ENCODE data around the gene ZC2HC1C. TPM values are rescaled to one million over a fixed set of nuclear protein-coding genes. Genes with fewer than 3 reads are reported as not detected.

ZC2HC1C gene
- total and polyA plus RNA-seq, 2 donors from 2014 or later: 6.7 to 11.9 TPM

GRCh38 chr14:75098212-75098611 lies 28.8 kb downstream of the ZC2HC1C start:
- intact Hi-C loops (cut with DNase I): no loop called here
- Histone ChIP-seq H3K9ac (ENCODE audit: low read length in 3 of 3) (no peak overlapping the region), H3K36me3 (ENCODE audit: control insufficient read depth in 2 of 3, insufficient read depth in 3 of 3, low read length in 3 of 3) (peaks cover 11 to 56% (median 37%) of the 10 kb centered on the region in 3 donors), H3K4me3 (ENCODE audit: low read length in 3 of 3) (no peak overlapping the region), H3K9me3 (ENCODE audit: control insufficient read depth in 2 of 3, insufficient read depth in 1 of 3, low read length in 3 of 3) (no peaks in the 10 kb centered on the region), H3K27me3 (ENCODE audit: control insufficient read depth, insufficient read depth, low read length) (no peaks in the 10 kb centered on the region), H3K4me1 (ENCODE audit: control insufficient read depth in 2 of 3, insufficient read depth in 2 of 3, low read depth in 1 of 3, low read length in 3 of 3) (no peaks in the 10 kb centered on the region), H3K27ac (ENCODE audit: low read depth in 2 of 2, low read length in 2 of 2) (no peak overlapping the region)
- DNase-seq: no peak
- FAIRE-seq: no peak
- TF ChIP-seq, protein P1, sequence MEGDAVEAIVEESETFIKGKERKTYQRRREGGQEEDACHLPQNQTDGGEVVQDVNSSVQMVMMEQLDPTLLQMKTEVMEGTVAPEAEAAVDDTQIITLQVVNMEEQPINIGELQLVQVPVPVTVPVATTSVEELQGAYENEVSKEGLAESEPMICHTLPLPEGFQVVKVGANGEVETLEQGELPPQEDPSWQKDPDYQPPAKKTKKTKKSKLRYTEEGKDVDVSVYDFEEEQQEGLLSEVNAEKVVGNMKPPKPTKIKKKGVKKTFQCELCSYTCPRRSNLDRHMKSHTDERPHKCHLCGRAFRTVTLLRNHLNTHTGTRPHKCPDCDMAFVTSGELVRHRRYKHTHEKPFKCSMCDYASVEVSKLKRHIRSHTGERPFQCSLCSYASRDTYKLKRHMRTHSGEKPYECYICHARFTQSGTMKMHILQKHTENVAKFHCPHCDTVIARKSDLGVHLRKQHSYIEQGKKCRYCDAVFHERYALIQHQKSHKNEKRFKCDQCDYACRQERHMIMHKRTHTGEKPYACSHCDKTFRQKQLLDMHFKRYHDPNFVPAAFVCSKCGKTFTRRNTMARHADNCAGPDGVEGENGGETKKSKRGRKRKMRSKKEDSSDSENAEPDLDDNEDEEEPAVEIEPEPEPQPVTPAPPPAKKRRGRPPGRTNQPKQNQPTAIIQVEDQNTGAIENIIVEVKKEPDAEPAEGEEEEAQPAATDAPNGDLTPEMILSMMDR (IDR thresholded peaks at IDR 0.05; ENCODE audit: borderline replicate concordance, extremely low read depth, insufficient read depth): no peak

DNA sequence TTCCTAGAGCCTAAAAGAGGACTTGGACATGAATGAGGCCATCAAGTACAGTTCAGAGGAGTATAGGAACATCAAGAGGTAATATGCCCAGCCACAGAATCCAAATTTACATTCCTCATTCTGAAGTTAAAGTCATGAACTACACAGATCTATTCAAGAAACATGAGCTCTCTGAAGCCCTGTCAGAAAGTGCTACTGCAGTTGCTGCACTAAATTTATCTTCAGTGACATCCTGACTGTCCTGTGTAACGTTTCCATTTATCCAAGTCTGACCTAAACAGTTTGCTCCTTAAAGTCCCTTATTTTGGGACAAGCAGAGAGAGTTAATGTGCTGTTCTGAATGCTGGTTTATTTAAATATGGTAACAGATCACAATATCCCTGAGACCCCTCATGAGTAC lies 29.2 kb downstream of the ZC2HC1C start:
- no peaks in the 10 kb centered on the region for H3K4me1 ChIP-seq (ENCODE audit: control insufficient read depth in 2 of 3, insufficient read depth in 2 of 3, low read depth in 1 of 3, low read length in 3 of 3)
- DNase-seq: no peak
- TF ChIP-seq, protein P1 (IDR thresholded peaks at IDR 0.05; ENCODE audit: borderline replicate concordance, extremely low read depth, insufficient read depth): no peak
- H3K9ac ChIP-seq (ENCODE audit: low read length in 3 of 3): no peak overlapping the region
- H3K27ac ChIP-seq (ENCODE audit: low read depth in 2 of 2, low read length in 2 of 2): no peak overlapping the region
- H3K4me3 ChIP-seq (ENCODE audit: low read length in 3 of 3): no peak overlapping the region
- H3K36me3 ChIP-seq (ENCODE audit: control insufficient read depth in 2 of 3, insufficient read depth in 3 of 3, low read length in 3 of 3): peaks cover 11 to 59% (median 39%) of the 10 kb centered on the region in 3 donors
- no peak for FAIRE-seq
- no peaks in the 10 kb centered on the region for H3K27me3 ChIP-seq (ENCODE audit: control insufficient read depth, insufficient read depth, low read length)
- intact Hi-C loops (cut with DNase I): no loop called here
- H3K9me3 ChIP-seq (ENCODE audit: control insufficient read depth in 2 of 3, insufficient read depth in 1 of 3, low read length in 3 of 3): no peaks in the 10 kb centered on the region

DNA sequence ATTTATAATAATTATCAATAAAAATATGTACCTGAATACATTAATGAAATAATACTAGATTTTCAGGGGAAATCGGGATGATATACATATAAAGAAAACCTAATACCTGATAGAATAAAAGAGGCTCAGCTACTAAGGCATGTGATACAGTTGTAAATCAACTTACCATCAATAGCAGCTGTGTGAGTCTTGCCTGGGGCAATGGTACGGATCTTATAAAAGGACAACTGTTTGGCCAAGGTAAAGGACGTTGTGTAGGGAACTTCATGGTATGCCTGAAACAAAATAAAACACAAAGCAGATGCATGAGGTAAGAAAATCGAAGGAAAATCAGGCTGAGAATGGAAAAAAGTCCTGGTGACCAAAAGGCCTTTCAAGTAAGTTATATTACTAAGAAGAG lies 32.0 kb downstream of the ZC2HC1C start:
- Histone ChIP-seq H3K27ac (ENCODE audit: low read depth in 2 of 2, low read length in 2 of 2) (no peak overlapping the region), H3K36me3 (ENCODE audit: control insufficient read depth in 2 of 3, insufficient read depth in 3 of 3, low read length in 3 of 3) (peaks cover 9 to 50% (median 31%) of the 10 kb centered on the region in 3 donors), H3K27me3 (ENCODE audit: control insufficient read depth, insufficient read depth, low read length) (no peaks in the 10 kb centered on the region), H3K4me1 (ENCODE audit: control insufficient read depth in 2 of 3, insufficient read depth in 2 of 3, low read depth in 1 of 3, low read length in 3 of 3) (no peaks in the 10 kb centered on the region), H3K4me3 (ENCODE audit: low read length in 3 of 3) (no peak overlapping the region), H3K9ac (ENCODE audit: low read length in 3 of 3) (no peak overlapping the region), H3K9me3 (ENCODE audit: control insufficient read depth in 2 of 3, insufficient read depth in 1 of 3, low read length in 3 of 3) (no peaks in the 10 kb centered on the region)
- no peak for DNase-seq
- FAIRE-seq: no peak
- TF ChIP-seq, protein P1 (IDR thresholded peaks at IDR 0.05; ENCODE audit: borderline replicate concordance, extremely low read depth, insufficient read depth): no peak
- intact Hi-C loops (cut with DNase I): no loop called here

GRCh38 chr14:75107186-75107585 lies 37.7 kb downstream of the ZC2HC1C start:
- no peak overlapping the region for H3K9ac ChIP-seq (ENCODE audit: low read length in 3 of 3)
- H3K27ac ChIP-seq (ENCODE audit: low read depth in 2 of 2, low read length in 2 of 2): no peak overlapping the region
- no peaks in the 10 kb centered on the region for H3K4me1 ChIP-seq (ENCODE audit: control insufficient read depth in 2 of 3, insufficient read depth in 2 of 3, low read depth in 1 of 3, low read length in 3 of 3)
- no peak overlapping the region for H3K4me3 ChIP-seq (ENCODE audit: low read length in 3 of 3)
- H3K27me3 ChIP-seq (ENCODE audit: control insufficient read depth, insufficient read depth, low read length): no peaks in the 10 kb centered on the region
- TF ChIP-seq, protein P1 (IDR thresholded peaks at IDR 0.05; ENCODE audit: borderline replicate concordance, extremely low read depth, insufficient read depth): no peak
- no peak for DNase-seq
- intact Hi-C loops (cut with DNase I): no loop called here
- H3K36me3 ChIP-seq (ENCODE audit: control insufficient read depth in 2 of 3, insufficient read depth in 3 of 3, low read length in 3 of 3): peaks cover 7 to 36% (median 31%) of the 10 kb centered on the region in 3 donors
- no peak for FAIRE-seq
- H3K9me3 ChIP-seq (ENCODE audit: control insufficient read depth in 2 of 3, insufficient read depth in 1 of 3, low read length in 3 of 3): no peaks in the 10 kb centered on the region
